Measurements from ENCODE around the gene SPPL2C.

The SPPL2C gene

DNA sequence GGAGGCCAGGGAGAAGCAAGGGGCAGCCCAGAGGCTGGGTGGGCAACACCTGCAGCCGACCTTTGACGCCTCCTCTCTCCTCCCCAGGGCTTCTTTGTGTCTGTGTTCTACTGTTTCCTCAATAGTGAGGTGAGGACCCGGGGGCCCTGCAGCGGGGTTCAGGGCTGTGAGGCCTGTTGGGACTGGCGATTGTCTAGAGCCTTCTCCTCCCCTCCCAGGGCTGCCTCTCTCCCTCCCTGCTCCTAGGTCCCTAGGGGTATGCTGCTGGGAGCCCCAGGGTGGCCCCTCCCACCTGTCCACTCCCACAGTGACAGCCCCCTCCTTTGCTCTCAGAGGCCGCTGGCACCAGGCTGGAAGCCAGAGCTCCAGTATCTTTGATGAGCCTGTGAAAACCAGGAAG, 10.8 kb upstream of the SPPL2C start:
- TF ChIP-seq, protein P1, sequence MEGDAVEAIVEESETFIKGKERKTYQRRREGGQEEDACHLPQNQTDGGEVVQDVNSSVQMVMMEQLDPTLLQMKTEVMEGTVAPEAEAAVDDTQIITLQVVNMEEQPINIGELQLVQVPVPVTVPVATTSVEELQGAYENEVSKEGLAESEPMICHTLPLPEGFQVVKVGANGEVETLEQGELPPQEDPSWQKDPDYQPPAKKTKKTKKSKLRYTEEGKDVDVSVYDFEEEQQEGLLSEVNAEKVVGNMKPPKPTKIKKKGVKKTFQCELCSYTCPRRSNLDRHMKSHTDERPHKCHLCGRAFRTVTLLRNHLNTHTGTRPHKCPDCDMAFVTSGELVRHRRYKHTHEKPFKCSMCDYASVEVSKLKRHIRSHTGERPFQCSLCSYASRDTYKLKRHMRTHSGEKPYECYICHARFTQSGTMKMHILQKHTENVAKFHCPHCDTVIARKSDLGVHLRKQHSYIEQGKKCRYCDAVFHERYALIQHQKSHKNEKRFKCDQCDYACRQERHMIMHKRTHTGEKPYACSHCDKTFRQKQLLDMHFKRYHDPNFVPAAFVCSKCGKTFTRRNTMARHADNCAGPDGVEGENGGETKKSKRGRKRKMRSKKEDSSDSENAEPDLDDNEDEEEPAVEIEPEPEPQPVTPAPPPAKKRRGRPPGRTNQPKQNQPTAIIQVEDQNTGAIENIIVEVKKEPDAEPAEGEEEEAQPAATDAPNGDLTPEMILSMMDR (IDR thresholded peaks at IDR 0.05), result no peak

- TF ChIP-seq, protein P1 (IDR thresholded peaks at IDR 0.05), result no peak
These were observed 9.9 kb upstream of the SPPL2C start for GRCh38 chr17:45834471-45835396.

DNA sequence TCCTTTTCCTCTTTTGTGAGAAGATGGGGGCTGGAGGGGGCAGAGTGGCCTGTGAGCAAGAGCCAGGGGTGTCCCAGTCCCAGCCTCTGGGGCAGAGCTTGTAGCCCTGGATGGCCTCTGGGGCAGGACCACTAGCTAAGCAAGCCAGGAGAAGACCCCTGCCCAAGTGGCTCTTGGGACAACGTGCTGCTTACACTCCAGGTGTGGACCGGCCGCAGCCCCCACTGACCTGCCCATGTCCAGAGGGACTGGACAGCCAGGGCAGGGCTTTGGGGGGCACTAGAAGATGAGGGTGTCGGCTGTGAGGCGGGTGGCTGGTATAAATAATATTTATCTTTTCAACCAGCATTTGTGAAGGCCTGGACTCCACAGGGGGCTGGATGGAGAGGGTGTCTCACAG, 9.2 kb upstream of the SPPL2C start:
- TF ChIP-seq, protein P1 (IDR thresholded peaks at IDR 0.05), result no peak

GRCh38 chr17:45836047-45837044, 8.3 kb upstream of the SPPL2C start:
- TF ChIP-seq, protein P1 (IDR thresholded peaks at IDR 0.05), result no peak

DNA sequence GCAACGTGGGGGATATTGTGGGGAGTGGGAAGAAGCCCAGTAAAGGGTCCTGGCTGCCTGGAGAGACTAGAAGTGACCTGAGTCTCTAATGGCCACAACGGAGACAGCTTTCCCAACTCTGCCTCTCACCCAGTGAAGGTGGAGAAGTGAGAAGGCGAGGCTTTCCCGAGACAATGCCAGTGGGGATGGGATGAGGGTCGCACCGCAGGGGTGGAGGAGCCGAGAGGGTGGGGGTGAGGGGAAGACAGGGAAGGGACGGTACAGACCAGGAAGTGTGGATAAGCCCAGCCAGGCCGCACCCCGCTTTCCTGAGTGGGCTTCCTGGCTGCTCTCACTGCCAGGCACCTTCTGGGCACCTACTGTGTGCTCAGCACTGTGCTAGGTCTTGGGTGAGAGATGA, 7.5 kb upstream of the SPPL2C start:
- TF ChIP-seq, protein P1 (IDR thresholded peaks at IDR 0.05), result no peak

- TF ChIP-seq, protein P1 (IDR thresholded peaks at IDR 0.05), result no peak
These were observed 7.1 kb upstream of the SPPL2C start for GRCh38 chr17:45837603-45838002.

- TF ChIP-seq, protein P1 (IDR thresholded peaks at IDR 0.05), result no peak
These were observed 5.9 kb upstream of the SPPL2C start for GRCh38 chr17:45838751-45839295.
